Measurements from ENCODE around the gene MAN2A1. TPM values are rescaled to one million over a fixed set of nuclear protein-coding genes. Genes with fewer than 3 reads are reported as not detected.

Gene MAN2A1
- total RNA-seq, 2 donors from 2014 or later, result 10.4 to 15.4 TPM

DNA sequence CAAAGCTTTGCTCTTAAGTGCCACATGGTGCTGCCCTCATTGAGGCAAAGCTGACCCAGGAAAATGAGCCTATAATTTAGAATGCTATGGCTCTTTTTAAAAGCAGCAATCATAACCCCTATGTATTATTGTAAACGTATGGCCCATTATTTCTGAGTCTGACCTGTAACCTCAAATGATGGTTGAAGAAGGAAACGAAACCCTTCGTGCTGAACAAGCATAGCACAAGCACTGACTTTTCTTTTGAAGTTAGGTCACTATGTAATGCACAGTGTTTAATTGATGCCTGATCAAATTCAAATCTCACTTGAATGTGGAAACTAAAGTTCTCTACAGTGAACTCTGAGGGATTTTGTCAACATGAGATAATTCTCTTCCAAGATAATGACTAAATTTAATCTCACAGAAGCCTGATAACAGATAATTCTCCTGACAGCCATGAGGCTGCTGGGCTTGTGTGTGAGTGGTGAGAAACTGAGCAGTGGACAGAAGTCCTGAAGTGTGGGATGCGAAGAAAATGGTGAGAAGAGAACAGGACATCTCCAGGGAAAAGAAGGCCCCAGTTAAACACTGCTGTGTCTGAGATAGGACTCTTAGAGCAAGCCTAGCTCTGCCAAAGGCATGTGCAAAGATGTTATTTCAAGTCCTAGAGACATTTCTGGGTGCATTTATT lies 226.9 kb downstream of the MAN2A1 start:
- ATAC-seq (no peak), DNase-seq (no peak)
- intact Hi-C loops (cut with DNase I), result no loop called here
